Activated CD8-positive, alpha-beta memory T cell treated with anti-CD3 and anti-CD28 coated beads for 36 hours (primary cell): ENCODE measurements around the gene SMIM36. TPM values are rescaled to one million over a fixed set of nuclear protein-coding genes. Genes with fewer than 3 reads are reported as not detected.

Experiments
- CTCF ChIA-PET: fragments of 350-600 bp; sonication (Branson Sonifier 250); formaldehyde crosslinking; loops from one replicate; lab custom pipeline; 2021; ENCODE audit warnings: antibody characterized with exemption; lab: Charles Lee
- POLR2A ChIA-PET: fragments of 350-600 bp; sonication (Branson Sonifier 250); formaldehyde crosslinking; loops from one replicate; lab custom pipeline; 2021; ENCODE audit warnings: antibody characterized with exemption; lab: Charles Lee
- total RNA-seq, 2 experiments: library from RNA; stranded (reverse); gene quantifications; one replicate each; pipeline ENCODE4 v1.2.3, GENCODE V29; 2021

Gene SMIM36
- total RNA-seq, 2 experiments from 2014 or later: not detected

DNA sequence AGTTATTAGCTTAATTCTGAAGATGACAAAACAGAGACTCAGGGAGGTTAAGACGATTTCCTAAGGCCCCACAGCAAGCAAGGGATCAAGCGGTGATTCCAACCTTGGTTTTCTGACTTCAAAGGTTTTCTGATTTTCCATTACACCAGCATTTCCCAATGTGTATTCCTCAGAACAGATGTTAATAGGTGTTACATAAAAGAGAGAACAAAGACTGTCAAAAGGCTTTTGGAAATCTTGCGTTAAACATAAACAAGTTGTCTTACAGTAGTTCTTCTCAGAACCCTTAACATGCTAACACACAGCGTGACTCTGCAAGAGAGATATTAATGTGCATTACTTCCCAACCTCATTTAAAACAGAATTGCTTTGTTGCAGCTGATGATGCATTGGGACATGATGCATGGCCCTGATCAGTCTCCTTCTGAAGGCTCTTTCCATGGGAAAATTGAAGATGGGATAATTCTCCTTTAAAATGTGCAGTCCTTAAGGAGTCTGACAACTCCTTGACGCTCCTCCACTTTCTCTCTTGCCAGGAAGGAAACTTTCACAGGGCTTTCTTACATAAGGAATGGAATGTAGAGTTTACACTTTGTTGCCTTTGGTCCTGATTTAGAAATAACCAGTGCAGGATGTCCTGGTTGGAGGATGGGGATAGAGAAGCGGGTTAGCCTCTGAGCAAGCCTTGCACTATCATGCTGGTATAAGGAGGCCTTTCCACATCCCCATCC, 68.1 kb downstream of the SMIM36 start:
- ChIA-PET CTCF (no interaction called here), POLR2A (no interaction called here)

DNA sequence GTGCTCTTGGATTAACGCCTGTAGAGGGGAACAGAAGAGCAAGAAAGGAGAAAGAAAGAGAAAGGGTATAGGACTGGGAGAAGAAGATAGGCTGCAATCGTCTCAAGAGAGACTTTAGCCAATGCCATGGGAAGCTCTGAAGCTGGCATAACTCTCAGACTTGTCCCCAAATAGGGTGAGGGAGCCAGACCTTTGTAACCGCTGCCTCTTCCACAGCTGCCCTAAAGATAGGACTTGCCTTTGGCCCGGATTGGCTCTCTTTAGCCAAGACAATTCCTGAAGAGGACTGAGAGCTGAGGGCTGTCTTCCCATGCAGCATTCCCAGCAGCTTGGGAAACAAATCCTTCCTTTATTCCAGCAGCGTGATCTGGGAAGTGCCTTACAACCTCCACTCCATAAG, 68.8 kb downstream of the SMIM36 start:
- CTCF ChIA-PET: no interaction called here
- POLR2A ChIA-PET: no interaction called here

DNA sequence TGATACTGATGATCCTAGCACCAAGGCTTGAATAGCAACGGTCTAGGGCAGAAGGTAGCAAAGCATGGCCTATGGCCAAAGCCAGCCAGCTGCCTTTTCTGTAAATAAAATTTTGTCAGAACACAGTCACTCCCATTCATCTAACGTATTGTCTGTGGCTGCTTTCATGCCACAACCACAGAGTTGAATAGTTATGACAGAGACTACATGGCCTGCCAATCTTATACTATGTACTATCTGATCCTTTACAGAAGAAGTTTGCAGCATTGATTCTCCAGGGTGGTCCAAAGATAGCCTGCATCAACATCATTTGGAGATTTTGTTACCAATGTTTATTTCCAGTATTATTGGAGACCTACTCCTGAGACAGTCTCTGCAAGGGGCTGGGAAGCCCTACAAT, 69.7 kb downstream of the SMIM36 start:
- ChIA-PET POLR2A (no interaction called here), CTCF (interaction anchor here (0.7 kb wide), 1 partner anchor 451 kb away, joined by 3 read pairs; no protein-coding TSS in a partner anchor)

DNA sequence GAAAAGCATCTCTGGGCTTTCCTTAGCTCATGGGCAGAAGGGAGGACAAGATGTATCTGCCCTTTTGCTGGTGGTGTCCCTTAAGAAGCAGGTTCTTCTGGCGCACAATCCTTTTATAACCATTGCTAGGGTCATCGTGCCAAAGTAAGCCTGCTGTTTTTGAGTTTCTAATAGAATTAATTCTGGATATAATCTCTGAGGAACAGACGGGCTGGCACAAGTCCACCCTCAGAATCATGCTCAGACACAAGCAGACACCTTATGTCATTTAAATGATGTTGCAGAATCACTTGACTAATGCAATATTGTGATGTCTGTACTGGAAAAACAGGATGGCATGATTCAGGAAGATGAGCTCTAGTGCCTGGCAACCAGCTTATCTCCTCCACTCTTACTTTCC, 70.9 kb downstream of the SMIM36 start:
- ChIA-PET POLR2A (no interaction called here), CTCF (no interaction called here)

DNA sequence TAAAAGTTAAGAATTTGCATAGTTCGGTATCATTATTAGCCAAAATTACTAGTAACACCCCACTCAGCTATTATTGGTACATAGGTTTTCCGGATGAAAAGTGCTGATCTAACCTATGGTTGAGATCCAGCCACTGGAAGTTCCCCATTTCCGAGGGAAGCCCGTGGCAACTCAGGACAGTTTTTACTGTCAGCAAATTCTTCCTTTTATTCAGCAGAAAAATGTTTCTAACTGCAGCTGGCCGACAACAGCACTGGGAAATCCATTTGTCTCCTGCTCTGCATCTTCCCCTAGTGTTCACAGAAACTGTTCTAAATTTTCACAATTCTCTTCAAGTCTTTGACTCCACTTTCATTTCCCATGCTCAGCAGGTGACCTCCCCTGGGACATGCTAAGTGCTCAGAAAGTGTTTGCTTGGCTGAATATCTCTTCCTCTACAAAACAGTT, 74.1 kb downstream of the SMIM36 start:
- POLR2A ChIA-PET: no interaction called here
- CTCF ChIA-PET: no interaction called here

DNA sequence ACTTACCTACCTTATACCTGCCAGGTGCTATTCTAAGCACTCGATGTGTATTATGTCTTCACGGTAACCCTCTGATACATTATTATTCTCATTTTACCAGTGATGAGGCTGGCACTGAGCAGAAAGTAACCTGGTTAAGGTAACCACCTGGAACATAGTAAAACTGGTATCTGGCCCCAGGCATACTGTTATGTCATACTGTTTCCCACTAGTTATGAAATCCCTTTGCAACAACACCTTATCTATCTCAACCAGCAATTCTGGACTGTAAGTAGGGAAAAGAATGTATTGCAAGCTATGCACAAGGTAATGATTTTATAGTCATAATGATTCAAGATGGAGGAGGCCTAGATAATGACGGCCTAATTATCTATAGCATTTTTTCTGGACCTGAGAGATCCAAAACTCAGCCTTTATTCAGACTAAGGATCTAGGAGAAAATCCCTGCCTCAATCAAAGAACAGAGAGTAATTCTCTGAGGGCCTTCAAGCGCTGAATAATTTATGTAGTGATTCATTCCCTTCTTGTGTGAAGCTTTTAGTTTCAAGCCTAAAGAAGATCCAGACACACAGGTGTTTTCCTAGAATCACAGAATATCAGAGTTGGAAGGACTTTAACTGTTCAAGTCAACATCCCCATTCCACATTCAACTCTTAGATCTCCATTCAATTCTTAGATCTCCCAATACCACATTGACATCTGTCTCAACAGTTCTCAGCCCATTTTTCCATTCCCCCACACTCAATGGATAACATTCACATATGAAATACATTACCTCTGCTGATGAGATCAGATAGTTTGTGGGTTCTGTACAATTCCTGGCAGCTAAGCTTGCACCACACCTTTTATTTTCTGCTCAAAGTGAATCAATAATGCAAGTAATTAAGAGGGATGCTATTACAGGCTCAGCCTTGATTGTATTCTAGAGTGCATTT, 74.8 kb downstream of the SMIM36 start:
- POLR2A ChIA-PET: no interaction called here
- CTCF ChIA-PET: no interaction called here

DNA sequence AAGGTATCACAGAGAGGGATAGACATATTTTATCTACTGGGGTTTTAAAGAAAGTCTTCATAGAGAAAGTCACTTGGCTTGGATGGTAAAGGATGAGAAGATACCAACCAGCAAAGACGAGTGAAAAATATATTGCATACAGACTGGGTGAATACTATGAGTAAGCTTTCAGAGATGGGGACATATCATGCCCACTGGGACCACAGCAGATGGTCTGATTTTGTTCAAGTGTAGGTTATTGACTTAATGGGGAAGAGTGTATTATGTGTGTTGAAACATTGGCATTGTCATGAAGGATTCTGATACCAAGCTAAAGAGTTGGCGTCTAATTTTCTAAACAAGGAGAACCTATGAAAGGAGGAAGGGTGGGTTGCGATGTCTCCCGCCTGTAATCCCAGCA, 75.8 kb downstream of the SMIM36 start:
- ChIA-PET POLR2A (no interaction called here), CTCF (no interaction called here)

DNA sequence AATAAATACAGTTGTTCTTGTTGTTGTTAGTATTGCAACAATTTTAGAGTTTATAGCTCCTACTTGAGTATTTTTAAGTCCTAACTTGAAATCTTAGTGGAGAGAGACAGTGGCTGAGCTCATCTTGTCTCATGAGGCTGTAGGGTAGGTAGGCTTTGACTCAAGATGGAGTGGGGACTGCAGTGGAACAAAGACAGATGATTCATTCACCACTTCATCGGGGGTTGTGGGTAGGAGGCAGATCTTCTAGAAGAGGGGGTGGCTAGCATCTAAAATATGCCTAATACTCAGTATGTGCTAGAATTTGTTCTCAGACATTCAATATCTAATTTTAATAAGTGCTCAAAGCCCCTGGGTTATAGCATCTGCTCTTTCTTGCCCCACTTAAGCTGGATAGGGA, 76.5 kb downstream of the SMIM36 start:
- ChIA-PET POLR2A (no interaction called here), CTCF (interaction anchor here (0.6 to 0.8 kb wide), 2 partner anchors 82 to 442 kb away, joined by 3 to 4 read pairs; no protein-coding TSS in a partner anchor)

DNA sequence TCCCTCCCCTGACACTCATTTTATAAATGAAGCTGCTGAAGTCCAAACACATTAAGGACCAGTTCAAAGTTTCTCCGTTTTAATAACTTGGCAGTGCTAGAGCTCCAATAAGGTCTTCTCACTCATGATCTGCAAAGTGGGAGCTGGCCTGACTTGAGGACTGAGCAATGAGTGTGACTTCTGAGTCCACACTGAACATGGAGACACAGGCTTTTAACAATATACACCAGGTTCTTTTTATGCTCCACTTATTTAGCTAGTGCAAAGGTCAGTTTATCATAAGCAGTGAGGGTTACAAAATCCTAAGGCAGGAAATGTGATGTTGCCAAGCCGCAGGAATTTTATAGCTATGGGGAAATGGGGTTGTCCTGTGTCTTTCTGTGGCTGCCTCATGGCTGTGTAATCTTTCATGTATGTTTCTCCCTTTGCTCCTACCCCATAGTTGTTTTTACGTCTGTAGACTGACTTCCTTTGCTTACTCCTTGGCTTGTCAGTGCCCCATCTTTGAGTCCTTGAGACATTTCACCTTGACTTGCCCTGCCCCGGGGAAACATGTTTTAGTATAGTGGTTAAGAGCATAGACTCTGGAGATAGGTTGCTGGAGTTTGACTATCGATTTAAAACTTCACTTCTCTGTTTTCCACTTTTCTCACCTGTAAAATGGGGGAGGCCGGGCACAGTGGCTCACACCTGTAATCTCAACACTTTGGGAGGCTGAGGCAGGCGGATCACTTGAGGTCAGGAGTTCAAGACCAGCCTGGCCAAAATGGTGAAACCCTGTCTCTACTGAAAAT, 77.4 kb downstream of the SMIM36 start:
- ChIA-PET POLR2A (no interaction called here), CTCF (no interaction called here)

DNA sequence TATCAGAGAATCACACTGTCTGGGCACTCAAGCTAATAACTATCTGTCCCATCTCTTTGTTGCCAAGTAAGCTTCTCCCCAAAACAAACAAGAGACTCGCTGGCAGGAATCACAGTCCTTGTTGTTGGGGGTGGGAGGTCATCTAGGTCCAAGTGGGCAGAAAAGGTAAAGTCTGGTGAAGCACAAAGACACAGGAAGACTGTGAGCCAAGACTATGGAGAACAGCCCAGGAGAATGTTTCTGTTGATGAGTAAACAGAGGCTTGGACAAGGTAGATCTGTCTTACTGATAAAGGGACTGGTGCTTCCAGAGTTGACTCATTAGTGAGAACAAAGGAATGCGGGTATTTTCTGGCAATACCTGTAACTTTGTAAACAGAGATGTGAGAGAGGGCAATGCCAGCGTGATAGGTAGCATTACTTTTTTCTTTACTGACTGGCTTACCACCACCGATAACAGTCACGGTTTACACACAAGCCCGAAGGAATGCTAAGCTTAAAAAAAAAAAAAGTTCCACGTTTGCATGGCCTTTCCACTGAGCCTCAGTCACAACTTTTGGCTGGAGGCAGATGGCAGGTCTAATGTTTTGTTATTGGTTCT, 78.1 kb downstream of the SMIM36 start:
- ChIA-PET CTCF (no interaction called here), POLR2A (interaction anchor here (0.9 kb wide), 1 partner anchor 12 kb away, joined by 4 read pairs; the partner anchor contains the start of gene MMD)

DNA sequence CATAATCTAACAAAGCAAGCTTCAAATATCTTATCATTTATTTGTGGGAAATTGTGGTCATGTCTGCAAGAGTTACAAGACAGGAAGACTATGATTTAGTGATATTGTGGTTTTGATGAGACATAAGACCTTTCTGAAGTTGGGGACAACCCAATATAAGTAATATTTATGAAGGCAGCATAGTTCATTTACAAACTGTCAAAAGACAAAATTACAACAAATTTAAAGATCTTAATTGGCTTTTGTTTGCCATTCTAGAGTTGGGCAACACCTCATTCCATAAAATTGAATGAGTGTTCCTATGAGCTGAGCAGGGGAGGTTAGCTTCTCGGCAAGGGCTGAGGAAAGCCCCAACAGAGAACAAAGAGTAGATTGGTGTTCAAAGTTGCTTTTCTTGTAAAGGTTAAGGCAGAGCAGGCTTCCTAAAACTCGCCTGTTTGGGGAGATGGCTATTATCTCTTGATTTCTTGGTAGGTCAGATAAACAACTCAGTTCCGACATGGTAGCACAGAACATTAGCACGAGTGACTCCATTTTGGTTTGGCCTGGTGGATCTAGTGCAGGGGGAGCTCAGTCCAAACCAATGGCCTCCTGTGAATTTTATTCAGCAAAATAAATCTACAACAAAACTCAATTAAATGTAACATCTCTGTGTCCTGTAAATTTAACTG, 78.8 kb downstream of the SMIM36 start:
- POLR2A ChIA-PET: interaction anchor here (0.9 kb wide), 1 partner anchor 11 kb away, joined by 4 read pairs; the partner anchor contains the start of gene MMD

DNA sequence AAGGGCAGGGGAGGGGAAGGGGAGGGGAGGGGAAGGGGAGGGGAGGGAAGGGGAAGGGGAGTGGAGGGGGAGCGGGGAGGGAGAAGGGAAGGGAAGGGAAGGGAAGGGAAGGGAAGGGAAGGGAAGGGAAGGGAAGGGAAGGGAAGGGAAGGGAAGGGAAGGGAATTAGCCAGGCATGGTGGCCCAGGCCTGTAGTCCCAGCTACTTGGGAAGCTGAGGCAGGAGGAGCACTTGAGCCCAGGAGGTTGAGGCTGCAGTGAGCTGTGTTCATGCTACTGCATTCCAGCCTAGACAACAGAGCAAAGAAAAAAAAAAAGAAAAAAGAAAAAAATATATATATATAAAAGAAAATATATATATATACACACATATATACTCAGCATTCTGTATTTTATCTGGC, 79.3 kb downstream of the SMIM36 start:
- CTCF ChIA-PET: interaction anchor here (0.7 kb wide), 1 partner anchor 66 kb away, joined by 3 read pairs; no protein-coding TSS in a partner anchor
- POLR2A ChIA-PET: interaction anchor here (0.9 kb wide), 1 partner anchor 11 kb away, joined by 4 read pairs; the partner anchor contains the start of gene MMD

More for the DNA sequence above, 78.8 kb downstream of the SMIM36 start:
- CTCF ChIA-PET: interaction anchor here (0.7 kb wide), 1 partner anchor 65 kb away, joined by 3 read pairs; no protein-coding TSS in a partner anchor

DNA sequence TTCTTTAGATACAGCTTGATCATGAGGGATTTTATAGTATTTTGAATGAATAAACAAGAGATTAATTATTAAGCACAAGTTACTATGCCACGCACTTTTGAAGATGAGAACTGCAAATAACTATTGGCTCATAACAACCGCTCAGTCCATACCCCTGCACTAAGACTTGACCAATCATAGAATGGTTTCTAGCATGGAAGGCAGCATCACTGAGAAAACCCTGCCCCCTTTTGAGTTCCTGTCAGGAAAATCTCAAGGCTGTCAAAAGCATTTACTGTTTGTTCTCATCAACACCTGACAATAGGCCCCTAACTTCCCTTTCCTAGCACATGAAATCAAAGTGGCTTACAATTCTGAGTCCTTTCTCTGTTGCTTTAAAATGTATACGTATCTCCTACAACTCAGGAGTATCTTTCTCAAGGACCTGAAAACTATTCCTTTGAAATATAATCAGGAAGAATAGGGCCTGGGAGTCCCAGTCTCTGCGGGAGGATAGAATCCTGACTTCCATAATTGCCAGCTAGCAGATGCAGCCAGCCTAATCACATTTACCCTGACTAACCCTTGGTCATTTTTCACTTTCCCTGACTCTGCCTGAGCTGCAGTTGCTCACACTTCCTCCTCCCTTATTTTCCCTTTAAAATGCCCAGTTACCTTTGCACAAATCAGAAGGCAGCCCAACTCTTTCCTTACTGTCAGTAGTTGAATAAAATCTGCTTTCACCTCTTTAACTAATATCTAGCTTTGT, 80.5 kb downstream of the SMIM36 start:
- POLR2A ChIA-PET: no interaction called here
- CTCF ChIA-PET: no interaction called here

DNA sequence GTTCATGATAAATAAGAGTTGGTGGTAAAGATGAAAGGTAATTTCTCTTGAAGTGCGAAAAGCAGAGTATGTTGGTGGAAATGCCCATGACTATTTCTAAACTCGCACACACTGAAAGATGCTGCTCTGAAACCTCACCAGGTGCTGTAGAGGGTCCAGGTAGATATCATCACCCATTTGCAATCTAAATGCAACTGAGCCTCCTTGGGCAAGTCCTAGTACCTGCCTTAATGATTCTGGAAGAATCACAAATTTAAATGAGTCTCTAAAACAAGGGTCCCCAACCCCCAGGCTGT, 83.7 kb downstream of the SMIM36 start:
- ChIA-PET CTCF (no interaction called here), POLR2A (no interaction called here)

DNA sequence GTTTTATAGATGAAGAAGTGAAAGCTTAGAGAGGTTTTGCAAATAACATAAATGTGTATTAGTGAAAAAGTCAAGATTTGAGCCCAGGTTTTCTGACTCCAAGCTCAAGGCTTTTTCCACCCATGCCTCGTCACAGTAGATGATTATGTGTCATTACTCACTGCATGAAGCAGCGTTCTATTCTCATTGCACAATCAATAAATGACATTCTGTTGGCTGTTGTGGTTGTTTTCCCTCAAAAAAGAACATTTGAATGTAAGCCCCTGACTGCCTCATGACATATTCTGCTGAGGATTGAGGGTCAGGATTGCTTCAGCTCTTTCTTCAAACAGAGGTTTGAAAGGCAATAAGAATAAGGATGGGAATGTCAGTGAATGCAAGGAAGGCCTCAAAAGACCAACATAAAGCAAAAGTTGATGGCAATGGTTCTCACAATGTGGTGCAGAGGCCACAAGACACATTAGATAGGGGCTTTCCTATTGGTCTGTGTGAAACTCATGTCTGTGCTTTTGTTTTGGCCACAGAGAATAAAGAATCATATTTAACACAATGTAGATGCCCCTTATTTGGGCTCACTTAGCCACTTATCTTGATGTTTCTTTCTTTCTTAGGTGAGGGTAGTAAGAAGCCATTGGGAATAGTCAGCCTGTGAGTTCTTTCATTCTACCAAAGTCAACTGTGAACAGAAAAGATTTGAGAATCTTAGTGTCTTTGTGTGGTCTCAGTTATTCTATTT, 84.2 kb downstream of the SMIM36 start:
- POLR2A ChIA-PET: interaction anchor here (0.6 kb wide), 1 partner anchor 74 kb away, joined by 3 read pairs; no protein-coding TSS in a partner anchor
- CTCF ChIA-PET: no interaction called here

DNA sequence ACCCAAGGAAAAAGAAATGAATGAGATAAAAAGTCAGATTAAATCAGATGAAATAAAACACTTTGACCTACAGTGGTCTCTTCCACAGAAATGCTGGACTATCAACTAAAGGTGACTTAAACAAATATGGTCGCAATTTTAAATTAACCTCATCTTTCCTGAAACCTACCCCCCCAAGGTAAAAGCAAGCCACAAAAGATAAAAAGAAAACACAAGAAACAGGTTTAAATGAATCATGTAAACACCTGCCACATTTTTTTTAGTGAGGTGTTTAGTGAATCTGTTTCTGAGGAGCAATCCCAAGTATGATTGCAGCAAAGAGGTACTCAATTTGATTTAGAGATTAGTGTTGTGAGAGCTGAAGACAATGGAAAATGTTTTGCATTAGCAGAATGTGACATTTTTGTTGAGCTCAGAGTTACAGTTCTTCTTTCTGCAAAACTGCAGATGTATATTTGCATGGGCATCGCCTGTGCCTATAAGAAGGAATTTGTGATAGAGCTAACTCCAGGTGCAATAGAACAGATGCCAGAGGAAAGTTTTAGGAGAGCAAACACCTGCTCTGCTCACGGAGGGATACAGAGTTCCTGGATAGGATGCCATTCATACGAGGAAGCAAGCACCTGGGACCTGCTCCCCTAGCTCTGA, 86.2 kb downstream of the SMIM36 start:
- ChIA-PET POLR2A (interaction anchor here (0.7 kb wide), 1 partner anchor 61 kb away, joined by 3 read pairs; no protein-coding TSS in a partner anchor), CTCF (no interaction called here)

DNA sequence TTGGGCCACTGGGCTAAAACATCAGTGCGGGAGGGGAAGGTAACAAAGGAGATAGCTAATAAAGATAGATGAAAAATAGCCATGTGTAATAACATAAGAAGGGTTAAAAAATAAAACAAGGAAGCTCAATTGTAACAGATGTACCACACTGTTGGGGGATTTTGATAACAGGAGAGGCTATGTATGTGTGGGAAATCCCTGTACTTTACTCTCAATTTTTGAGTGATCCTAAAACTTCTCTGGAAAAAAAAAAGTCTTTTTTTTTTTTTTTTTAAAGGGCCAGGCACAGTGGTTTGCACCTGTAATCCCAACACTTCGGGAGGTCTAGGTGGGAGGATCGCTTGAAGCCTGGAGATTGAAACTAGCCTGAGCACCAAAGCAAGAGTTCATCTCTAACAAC, 87.7 kb downstream of the SMIM36 start:
- POLR2A ChIA-PET: no interaction called here
- CTCF ChIA-PET: no interaction called here
